ENCODE results near the gene PHACTR2.

- TF ChIP-seq CTCF (conservative IDR thresholded peaks at IDR 0.05): no peak
- TF ChIP-seq ZFX (IDR thresholded peaks at IDR 0.05): no peak
These were observed 83.3 kb downstream of the PHACTR2 start for GRCh38 chr6:143761074-143761473.
